MCF 10A (cell line): Measurements from ENCODE around the gene GPHA2. TPM values are rescaled to one million over a fixed set of nuclear protein-coding genes. Genes with fewer than 3 reads are reported as not detected.

Experiments used
- BruUV-seq: library from RNA; stranded (reverse); fragments of 400-500 nt; replicated peaks from 2 replicates; lab custom pipeline; 2021; lab: Mats Ljungman, UMichigan
- CTCF ChIA-PET: fragments of 300-600 bp; sonication (Branson Sonifier 250); formaldehyde crosslinking; extraction: SDS; loops from one replicate; lab custom pipeline; 2021; ENCODE audit warnings: antibody characterized with exemption, inconsistent platforms; lab: Yijun Ruan, JAX
- POLR2A ChIA-PET: fragments of 300-600, 350-650 bp; sonication (Branson Sonifier 250); formaldehyde crosslinking; extraction: SDS; loops from one replicate; lab custom pipeline; 2020; ENCODE audit warnings: antibody characterized with exemption, inconsistent platforms; lab: Yijun Ruan, JAX
- DNase-seq: peaks from one replicate; pipeline ENCODE4 v3.0.0-alpha.2; 2018; ENCODE audit not compliant: unreplicated experiment
- H3K27ac Mint-ChIP-seq: one replicate; pipeline ENCODE4 v1.8.0; 2022; ENCODE audit warnings: mild to moderate bottlenecking, low read depth, mixed read lengths; ENCODE audit not compliant: unreplicated experiment
- H3K27me3 Mint-ChIP-seq: one replicate; pipeline ENCODE4 v1.8.0; 2022; ENCODE audit warnings: mixed read lengths; ENCODE audit not compliant: insufficient read depth, unreplicated experiment
- H3K36me3 Mint-ChIP-seq: one replicate; pipeline ENCODE4 v1.8.0; 2022; ENCODE audit warnings: mild to moderate bottlenecking, moderate library complexity, mixed read lengths; ENCODE audit not compliant: insufficient read depth, unreplicated experiment
- H3K4me1 Mint-ChIP-seq: one replicate; pipeline ENCODE4 v1.8.0; 2022; ENCODE audit warnings: mixed read lengths; ENCODE audit not compliant: insufficient read depth, unreplicated experiment
- H3K4me3 Mint-ChIP-seq: one replicate; pipeline ENCODE4 v1.8.0; 2022; ENCODE audit warnings: mild to moderate bottlenecking, moderate library complexity, mixed read lengths; ENCODE audit not compliant: unreplicated experiment
- H3K9me3 Mint-ChIP-seq: one replicate; pipeline ENCODE4 v1.8.0; 2022; ENCODE audit warnings: mixed read lengths; ENCODE audit not compliant: unreplicated experiment
- intact Hi-C: fragments of 100-400 bp; cut with micrococcal nuclease; formaldehyde crosslinking; loops from 2 replicates; pipeline ENCODE4 v1.14.1; 2022
- total RNA-seq: library from RNA; stranded (reverse); gene quantifications from 2 replicates; pipeline ENCODE4 v1.2.3, GENCODE V29; 2022
- TF ChIP-seq, protein P1 (sequence below): fragments of 200-600 bp; IDR thresholded peaks from one replicate; pipeline ENCODE4 v1.8.0; 2022; ENCODE audit warnings: antibody characterized with exemption, mild to moderate bottlenecking; ENCODE audit not compliant: unreplicated experiment

The GPHA2 gene
- total RNA-seq, 1 experiment from 2014 or later, result not detected

DNA sequence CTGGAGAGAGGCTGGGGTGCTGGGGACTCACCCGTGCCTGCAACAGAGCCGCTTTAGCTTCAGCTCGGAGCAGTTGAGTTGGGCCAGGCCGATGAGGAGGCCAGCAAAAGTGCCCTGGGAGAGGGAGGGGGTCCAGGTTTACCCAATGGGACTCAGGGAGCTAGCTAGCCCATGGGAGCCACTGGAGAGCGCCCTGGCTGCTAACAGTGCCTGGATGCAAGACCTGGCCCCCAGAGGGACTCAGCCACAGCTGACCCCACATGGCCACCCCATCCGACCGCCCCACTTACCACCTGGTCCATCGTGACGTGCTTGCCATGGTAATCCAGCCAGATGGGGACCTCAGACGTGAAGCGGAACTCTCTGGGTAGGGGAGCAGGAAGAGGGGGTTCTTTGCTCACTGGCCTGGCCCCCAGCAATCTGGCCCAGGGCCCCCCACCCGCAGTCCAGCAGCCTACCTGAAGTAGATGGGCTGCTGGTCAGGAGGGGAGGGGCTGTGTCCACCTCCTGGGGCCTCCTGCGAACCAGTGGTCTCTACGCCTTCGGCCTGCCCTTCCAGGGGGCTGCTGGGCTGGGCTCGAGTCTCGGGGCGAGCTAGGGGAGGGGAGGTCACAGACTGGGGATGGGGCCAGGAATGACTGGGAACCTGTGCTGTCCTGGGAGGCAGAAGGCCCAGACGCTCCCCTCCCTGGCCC is 38.2 kb downstream of the GPHA2 start:
- Mint-ChIP-seq H3K4me1 (peaks cover 6% of the 10 kb centered on the region), H3K27me3 (no peaks in the 10 kb centered on the region), H3K27ac (no peak overlapping the region), H3K36me3 (peaks cover 29% of the 10 kb centered on the region), H3K9me3 (no peaks in the 10 kb centered on the region), H3K4me3 (no peak overlapping the region)
- intact Hi-C loops, result no loop called here
- CTCF ChIA-PET, result interaction anchor here (0.6 to 7.1 kb wide), 2 partner anchors 49 to 58 kb away, joined by 3 to 93 read pairs; no protein-coding TSS in a partner anchor
- TF ChIP-seq, protein P1, sequence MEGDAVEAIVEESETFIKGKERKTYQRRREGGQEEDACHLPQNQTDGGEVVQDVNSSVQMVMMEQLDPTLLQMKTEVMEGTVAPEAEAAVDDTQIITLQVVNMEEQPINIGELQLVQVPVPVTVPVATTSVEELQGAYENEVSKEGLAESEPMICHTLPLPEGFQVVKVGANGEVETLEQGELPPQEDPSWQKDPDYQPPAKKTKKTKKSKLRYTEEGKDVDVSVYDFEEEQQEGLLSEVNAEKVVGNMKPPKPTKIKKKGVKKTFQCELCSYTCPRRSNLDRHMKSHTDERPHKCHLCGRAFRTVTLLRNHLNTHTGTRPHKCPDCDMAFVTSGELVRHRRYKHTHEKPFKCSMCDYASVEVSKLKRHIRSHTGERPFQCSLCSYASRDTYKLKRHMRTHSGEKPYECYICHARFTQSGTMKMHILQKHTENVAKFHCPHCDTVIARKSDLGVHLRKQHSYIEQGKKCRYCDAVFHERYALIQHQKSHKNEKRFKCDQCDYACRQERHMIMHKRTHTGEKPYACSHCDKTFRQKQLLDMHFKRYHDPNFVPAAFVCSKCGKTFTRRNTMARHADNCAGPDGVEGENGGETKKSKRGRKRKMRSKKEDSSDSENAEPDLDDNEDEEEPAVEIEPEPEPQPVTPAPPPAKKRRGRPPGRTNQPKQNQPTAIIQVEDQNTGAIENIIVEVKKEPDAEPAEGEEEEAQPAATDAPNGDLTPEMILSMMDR, result no peak
- POLR2A ChIA-PET, result interaction anchor here (0.6 to 1.6 kb wide), 2 partner anchors 20 to 111 kb away, joined by 3 to 6 read pairs; partner anchors contain the start of gene ATG2A
- DNase-seq, result no peak
- BruUV-seq, result no TSS peak

DNA sequence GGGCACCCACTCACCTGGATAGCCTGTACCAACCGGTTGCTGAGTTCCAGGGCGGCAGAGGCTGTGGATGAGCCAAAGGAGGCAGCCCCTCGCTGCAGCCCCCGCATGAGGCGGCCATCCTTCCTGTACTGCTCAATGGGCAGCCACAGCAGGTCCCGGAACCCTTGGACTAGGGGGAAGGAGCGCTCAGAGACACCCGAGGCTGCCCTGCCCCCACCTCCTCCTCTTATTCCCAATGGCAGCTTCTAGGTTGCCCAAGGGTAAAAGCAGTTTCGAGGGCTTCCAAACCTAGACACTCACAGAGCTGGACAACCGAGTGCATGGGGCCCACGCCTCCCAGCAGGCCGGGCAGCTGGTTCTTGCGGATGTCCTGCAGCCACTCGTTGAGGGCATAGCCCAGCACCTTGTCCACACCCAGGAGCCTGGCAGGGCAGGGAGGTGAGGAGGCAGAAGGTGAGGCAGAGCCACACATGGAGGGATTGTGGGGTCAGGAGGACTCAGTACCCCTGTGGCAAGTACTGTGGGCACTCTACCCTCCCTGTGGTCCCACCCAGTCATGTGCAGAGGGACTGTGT is 39.2 kb downstream of the GPHA2 start:
- TF ChIP-seq, protein P1, result no peak
- H3K27me3 Mint-ChIP-seq, result no peaks in the 10 kb centered on the region
- no peak overlapping the region for H3K4me3 Mint-ChIP-seq
- peaks cover 6% of the 10 kb centered on the region for H3K4me1 Mint-ChIP-seq
- no peak overlapping the region for H3K27ac Mint-ChIP-seq
- intact Hi-C loops, result no loop called here
- H3K9me3 Mint-ChIP-seq, result no peaks in the 10 kb centered on the region
- ChIA-PET CTCF (interaction anchor here (0.6 to 7.1 kb wide), 5 partner anchors 12 to 139 kb away, joined by 3 to 93 read pairs (median 4); no protein-coding TSS in a partner anchor), POLR2A (interaction anchor here (0.6 kb wide), 1 partner anchor 144 kb away, joined by 3 read pairs; no protein-coding TSS in a partner anchor)
- H3K36me3 Mint-ChIP-seq, result peaks cover 29% of the 10 kb centered on the region
- no peak for DNase-seq
- no TSS peak for BruUV-seq

DNA sequence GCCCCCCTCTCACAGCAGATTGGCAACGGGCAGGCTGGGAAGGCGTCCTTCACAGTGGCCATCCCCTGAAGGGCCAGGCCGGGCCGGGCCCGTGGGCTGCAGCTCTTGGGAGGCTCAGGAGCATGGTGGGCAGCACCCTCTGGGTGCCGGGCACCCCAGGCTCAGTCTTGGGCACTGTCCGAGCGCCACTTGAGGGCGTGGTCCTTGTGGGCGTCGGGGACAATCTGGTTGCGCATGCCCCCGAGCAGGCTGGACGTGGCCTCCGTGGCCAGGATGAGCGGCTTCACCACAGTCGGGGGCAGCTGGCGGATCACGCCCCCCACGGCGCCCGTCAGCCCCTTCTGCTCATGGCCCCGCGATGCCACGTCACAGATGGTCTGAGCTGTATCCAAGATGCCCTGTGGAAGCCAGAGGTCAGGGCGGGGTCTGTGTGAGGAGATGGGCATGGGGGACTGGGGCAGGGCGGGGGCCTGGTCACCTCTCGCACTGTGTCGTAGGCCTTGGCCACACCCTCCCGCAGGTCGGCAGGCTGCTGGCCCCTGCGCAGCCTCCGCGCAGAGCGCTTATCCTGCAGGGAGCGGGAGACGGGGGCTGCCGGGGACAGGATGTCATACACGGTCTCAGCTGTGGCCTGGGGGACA is 40.8 kb downstream of the GPHA2 start:
- Mint-ChIP-seq H3K4me3 (no peak overlapping the region), H3K36me3 (peaks cover 16% of the 10 kb centered on the region), H3K9me3 (no peaks in the 10 kb centered on the region), H3K27me3 (no peaks in the 10 kb centered on the region), H3K27ac (no peak overlapping the region), H3K4me1 (peaks cover 1% of the 10 kb centered on the region)
- CTCF ChIA-PET, result interaction anchor here (0.6 to 7.1 kb wide), 18 partner anchors 10 to 373 kb away, joined by 3 to 93 read pairs (median 4); partner anchors contain the start of genes ARL2 and ATG2A
- POLR2A ChIA-PET, result interaction anchor here (1.1 kb wide), 1 partner anchor 52 kb away, joined by 3 read pairs; no protein-coding TSS in a partner anchor
- TF ChIP-seq, protein P1, result no peak
- no TSS peak for BruUV-seq
- intact Hi-C loops, result loop anchor here (1.0 to 2.0 kb wide), 2 partner anchors 48 to 108 kb away; no protein-coding TSS in a partner anchor
- no peak for DNase-seq
